HEK293 (cell line): ENCODE data around the gene TDRD9.
A peak's percentile ranks its signal among the peaks of the same experiment; 100 is the strongest.

Experiments
- CTCF ChIA-PET: fragments of 350-600 bp; formaldehyde crosslinking; extraction: SDS; loops from one replicate; lab custom pipeline; 2021; ENCODE audit warnings: antibody characterized with exemption; lab: Yijun Ruan, JAX
- POLR2A ChIA-PET: fragments of 300-600 bp; formaldehyde crosslinking; extraction: SDS; loops from one replicate; lab custom pipeline; 2020; ENCODE audit warnings: antibody characterized with exemption, inconsistent platforms; lab: Yijun Ruan, JAX
- H3K27ac ChIP-seq: fragments of 200-500 bp; sonication (Bioruptor generic); 2 replicates; pipeline ENCODE4 v1.5.1; 2014; ENCODE audit warnings: low read depth, low read length, control low read depth, inconsistent platforms; ENCODE audit errors: extremely low read depth
- H3K36me3 ChIP-seq, 2 experiments: fragments of 200-500 bp in 1 of 2; sonication (Bioruptor generic) in 1 of 2; 1 replicate in 1 of 2; 2 replicates in 1 of 2; pipeline ENCODE4 v1.5.1; 2014 to 2017; ENCODE audit warnings: inconsistent platforms in 2 of 2, low read length in 2 of 2; ENCODE audit not compliant: control insufficient read depth in 2 of 2, insufficient read depth in 1 of 2
- H3K4me1 ChIP-seq: fragments of 200-500 bp; sonication (Bioruptor generic); 2 replicates; pipeline ENCODE4 v1.5.1; 2014; ENCODE audit warnings: mild to moderate bottlenecking, low read length, inconsistent platforms; ENCODE audit not compliant: control insufficient read depth, insufficient read depth
- H3K4me3 ChIP-seq: 2 replicates; pipeline ENCODE4 v1.5.1; 2011; ENCODE audit warnings: low read depth, mild to moderate bottlenecking, control low read depth, low read length, moderate library complexity
- H3K9me3 ChIP-seq: fragments of 200-500 bp; sonication (Bioruptor generic); 2 replicates; pipeline ENCODE4 v1.5.1; 2014; ENCODE audit warnings: low read depth, low read length, inconsistent platforms; ENCODE audit not compliant: control insufficient read depth, insufficient read depth
- GLIS1 ChIP-seq: fragments of 450-650 bp; formaldehyde crosslinking; IDR thresholded peaks from 2 replicates; pipeline ENCODE4 v1.5.1; 2016; ENCODE audit warnings: missing biosample characterization, missing genetic modification characterization
- SETDB1 ChIP-seq: IDR thresholded peaks from one replicate; pipeline ENCODE4 v1.6.1; 2017; ENCODE audit warnings: mild to moderate bottlenecking, low read length, moderate library complexity, mixed read lengths; ENCODE audit not compliant: insufficient read length
- TRIM28 ChIP-seq: IDR thresholded peaks from 2 replicates; pipeline ENCODE4 v1.6.1; 2011; ENCODE audit warnings: low read length, control low read depth, borderline replicate concordance
- YY1 ChIP-seq: fragments of 450-650 bp; formaldehyde crosslinking; IDR thresholded peaks from 2 replicates; pipeline ENCODE4 v1.5.1; 2018; ENCODE audit warnings: missing biosample characterization, missing genetic modification characterization
- ZBTB48 ChIP-seq: fragments of 450-650 bp; formaldehyde crosslinking; IDR thresholded peaks from 2 replicates; pipeline ENCODE4 v1.5.1; 2016; ENCODE audit warnings: missing biosample characterization, missing genetic modification characterization
- ZNF155 ChIP-seq: fragments of 450-650 bp; formaldehyde crosslinking; IDR thresholded peaks from 2 replicates; pipeline ENCODE4 v1.5.1; 2016; ENCODE audit warnings: missing biosample characterization, missing genetic modification characterization
- ZNF350 ChIP-seq: fragments of 450-650 bp; formaldehyde crosslinking; IDR thresholded peaks from 2 replicates; pipeline ENCODE4 v1.5.0; 2017; ENCODE audit warnings: missing biosample characterization, mild to moderate bottlenecking, missing genetic modification characterization
- ZNF510 ChIP-seq: fragments of 450-650 bp; formaldehyde crosslinking; IDR thresholded peaks from 2 replicates; pipeline ENCODE4 v1.5.1; 2018; ENCODE audit warnings: mild to moderate bottlenecking, missing genetic modification characterization, missing biosample characterization; ENCODE audit not compliant: insufficient replicate concordance
- ZNF549 ChIP-seq: fragments of 450-650 bp; IDR thresholded peaks from 2 replicates; pipeline ENCODE4 v1.5.1; 2018; ENCODE audit warnings: missing biosample characterization, missing genetic modification characterization, mild to moderate bottlenecking, inconsistent platforms, moderate library complexity
- ZNF560 ChIP-seq: fragments of 450-650 bp; formaldehyde crosslinking; IDR thresholded peaks from 2 replicates; pipeline ENCODE4 v1.5.1; 2017; ENCODE audit warnings: missing biosample characterization, missing genetic modification characterization, borderline replicate concordance
- ZNF561 ChIP-seq: fragments of 450-650 bp; IDR thresholded peaks from 2 replicates; pipeline ENCODE4 v1.5.1; 2018; ENCODE audit warnings: missing biosample characterization, missing genetic modification characterization, borderline replicate concordance
- ZNF585B ChIP-seq: fragments of 450-650 bp; formaldehyde crosslinking; IDR thresholded peaks from 2 replicates; pipeline ENCODE4 v1.5.1; 2016; ENCODE audit warnings: missing biosample characterization, missing genetic modification characterization
- ZNF654 ChIP-seq: fragments of 450-650 bp; formaldehyde crosslinking; IDR thresholded peaks from 2 replicates; pipeline ENCODE4 v1.5.1; 2016; ENCODE audit warnings: low read depth, missing biosample characterization, missing genetic modification characterization
- TF ChIP-seq, protein P1 (sequence below): fragments of 450-650 bp; formaldehyde crosslinking; IDR thresholded peaks from 2 replicates; pipeline ENCODE4 v1.5.1; 2016; ENCODE audit warnings: missing biosample characterization, missing genetic modification characterization
- TF ChIP-seq, protein P2 (sequence below): fragments of 450-650 bp; formaldehyde crosslinking; IDR thresholded peaks from 2 replicates; pipeline ENCODE4 v1.5.1; 2016; ENCODE audit warnings: missing biosample characterization, missing genetic modification characterization
- TF ChIP-seq, protein P3 (sequence below): fragments of 450-650 bp; formaldehyde crosslinking; IDR thresholded peaks from 2 replicates; pipeline ENCODE4 v1.5.0; 2017; ENCODE audit warnings: missing biosample characterization, missing genetic modification characterization, borderline replicate concordance
- TF ChIP-seq, protein P4 (sequence below): fragments of 450-650 bp; formaldehyde crosslinking; IDR thresholded peaks from 2 replicates; pipeline ENCODE4 v1.5.1; 2016; ENCODE audit warnings: missing biosample characterization, missing genetic modification characterization, low read depth
- TF ChIP-seq, protein P5 (sequence below): IDR thresholded peaks from 2 replicates; pipeline ENCODE4 v1.6.1; 2011; ENCODE audit warnings: mild to moderate bottlenecking, low read depth, low read length, borderline replicate concordance

TDRD9 gene

DNA sequence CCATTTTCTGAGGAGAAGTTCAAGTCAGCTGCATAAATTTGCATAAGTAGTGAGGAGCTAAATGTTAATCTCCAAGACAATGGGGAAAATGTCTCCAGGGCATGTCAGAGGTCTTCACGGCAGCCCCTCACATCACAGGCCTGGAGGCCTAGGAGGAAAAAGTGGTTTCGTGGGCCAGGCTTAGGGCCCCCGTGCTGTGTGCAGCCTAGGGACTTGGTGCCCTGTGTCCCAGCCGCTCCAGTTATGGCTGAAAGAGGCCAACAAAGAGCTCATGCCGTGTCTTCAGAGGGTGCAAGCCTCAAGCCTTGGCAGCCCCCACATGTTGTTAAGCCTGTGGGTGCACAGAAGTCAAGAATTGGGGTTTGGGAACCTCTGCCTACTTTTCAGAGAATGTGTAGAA lies 55.9 kb downstream of the TDRD9 start:
- H3K27ac ChIP-seq, result no peak overlapping the region
- no peaks in the 10 kb centered on the region for H3K36me3 ChIP-seq
- TF ChIP-seq ZNF585B (tag by site-specific recombination) (peak; percentile 94), ZNF350 (tag by site-specific recombination) (no peak)
- TF ChIP-seq, protein P1, sequence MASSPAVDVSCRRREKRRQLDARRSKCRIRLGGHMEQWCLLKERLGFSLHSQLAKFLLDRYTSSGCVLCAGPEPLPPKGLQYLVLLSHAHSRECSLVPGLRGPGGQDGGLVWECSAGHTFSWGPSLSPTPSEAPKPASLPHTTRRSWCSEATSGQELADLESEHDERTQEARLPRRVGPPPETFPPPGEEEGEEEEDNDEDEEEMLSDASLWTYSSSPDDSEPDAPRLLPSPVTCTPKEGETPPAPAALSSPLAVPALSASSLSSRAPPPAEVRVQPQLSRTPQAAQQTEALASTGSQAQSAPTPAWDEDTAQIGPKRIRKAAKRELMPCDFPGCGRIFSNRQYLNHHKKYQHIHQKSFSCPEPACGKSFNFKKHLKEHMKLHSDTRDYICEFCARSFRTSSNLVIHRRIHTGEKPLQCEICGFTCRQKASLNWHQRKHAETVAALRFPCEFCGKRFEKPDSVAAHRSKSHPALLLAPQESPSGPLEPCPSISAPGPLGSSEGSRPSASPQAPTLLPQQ, result no peak
- POLR2A ChIA-PET, result interaction anchor here (0.6 kb wide), 1 partner anchor 70 kb away, joined by 3 read pairs; no protein-coding TSS in a partner anchor
- no peaks in the 10 kb centered on the region for H3K9me3 ChIP-seq
- H3K4me1 ChIP-seq, result no peaks in the 10 kb centered on the region
- CTCF ChIA-PET, result interaction anchor here (0.6 to 1.2 kb wide), 2 partner anchors 83 to 144 kb away, joined by 4 to 6 read pairs; no protein-coding TSS in a partner anchor
- no peak overlapping the region for H3K4me3 ChIP-seq

DNA sequence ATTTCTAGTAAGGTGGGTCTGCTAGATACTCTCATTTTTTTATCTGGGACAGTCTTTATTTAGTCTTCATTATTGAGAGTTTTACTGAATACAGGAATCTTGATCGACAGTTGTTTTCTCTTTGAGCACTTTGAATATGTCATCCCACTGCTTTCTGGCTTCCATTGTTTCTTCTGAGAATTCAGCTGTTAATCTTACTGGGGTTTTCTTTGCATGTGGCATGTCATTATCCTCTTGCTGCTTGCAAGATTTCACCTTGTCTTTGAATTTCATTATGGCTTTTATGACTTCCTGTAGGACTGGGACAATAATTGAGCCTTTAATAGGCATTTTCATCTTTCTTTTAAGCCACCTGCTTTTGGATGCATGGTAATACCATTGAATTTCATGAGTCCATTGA lies 60.8 kb downstream of the TDRD9 start:
- no peak overlapping the region for H3K27ac ChIP-seq
- peak; percentile 77 for TF ChIP-seq SETDB1
- TF ChIP-seq ZNF155 (tag by site-specific recombination), result no peak
- peak; percentile 42; the same call in 1 of the 2 replicates for TF ChIP-seq ZNF549 (tag by site-specific recombination)
- TF ChIP-seq, protein P2, sequence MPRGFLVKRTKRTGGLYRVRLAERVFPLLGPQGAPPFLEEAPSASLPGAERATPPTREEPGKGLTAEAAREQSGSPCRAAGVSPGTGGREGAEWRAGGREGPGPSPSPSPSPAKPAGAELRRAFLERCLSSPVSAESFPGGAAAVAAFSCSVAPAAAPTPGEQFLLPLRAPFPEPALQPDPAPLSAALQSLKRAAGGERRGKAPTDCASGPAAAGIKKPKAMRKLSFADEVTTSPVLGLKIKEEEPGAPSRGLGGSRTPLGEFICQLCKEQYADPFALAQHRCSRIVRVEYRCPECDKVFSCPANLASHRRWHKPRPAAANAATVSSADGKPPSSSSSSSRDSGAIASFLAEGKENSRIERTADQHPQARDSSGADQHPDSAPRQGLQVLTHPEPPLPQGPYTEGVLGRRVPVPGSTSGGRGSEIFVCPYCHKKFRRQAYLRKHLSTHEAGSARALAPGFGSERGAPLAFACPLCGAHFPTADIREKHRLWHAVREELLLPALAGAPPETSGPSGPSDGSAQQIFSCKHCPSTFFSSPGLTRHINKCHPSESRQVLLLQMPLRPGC (tag by site-specific recombination), result no peak
- peak; percentile 28; the same call in 1 of the 2 replicates for TF ChIP-seq GLIS1 (tag by site-specific recombination)
- TF ChIP-seq, protein P3, sequence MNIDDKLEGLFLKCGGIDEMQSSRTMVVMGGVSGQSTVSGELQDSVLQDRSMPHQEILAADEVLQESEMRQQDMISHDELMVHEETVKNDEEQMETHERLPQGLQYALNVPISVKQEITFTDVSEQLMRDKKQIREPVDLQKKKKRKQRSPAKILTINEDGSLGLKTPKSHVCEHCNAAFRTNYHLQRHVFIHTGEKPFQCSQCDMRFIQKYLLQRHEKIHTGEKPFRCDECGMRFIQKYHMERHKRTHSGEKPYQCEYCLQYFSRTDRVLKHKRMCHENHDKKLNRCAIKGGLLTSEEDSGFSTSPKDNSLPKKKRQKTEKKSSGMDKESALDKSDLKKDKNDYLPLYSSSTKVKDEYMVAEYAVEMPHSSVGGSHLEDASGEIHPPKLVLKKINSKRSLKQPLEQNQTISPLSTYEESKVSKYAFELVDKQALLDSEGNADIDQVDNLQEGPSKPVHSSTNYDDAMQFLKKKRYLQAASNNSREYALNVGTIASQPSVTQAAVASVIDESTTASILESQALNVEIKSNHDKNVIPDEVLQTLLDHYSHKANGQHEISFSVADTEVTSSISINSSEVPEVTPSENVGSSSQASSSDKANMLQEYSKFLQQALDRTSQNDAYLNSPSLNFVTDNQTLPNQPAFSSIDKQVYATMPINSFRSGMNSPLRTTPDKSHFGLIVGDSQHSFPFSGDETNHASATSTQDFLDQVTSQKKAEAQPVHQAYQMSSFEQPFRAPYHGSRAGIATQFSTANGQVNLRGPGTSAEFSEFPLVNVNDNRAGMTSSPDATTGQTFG (tag by site-specific recombination), result no peak
- TF ChIP-seq TRIM28, result peak; percentile 83; the same call in 1 of the 2 replicates
- TF ChIP-seq ZNF560 (tag by site-specific recombination), result no peak
- no peaks in the 10 kb centered on the region for H3K4me1 ChIP-seq
- H3K9me3 ChIP-seq, result no peaks in the 10 kb centered on the region
- H3K4me3 ChIP-seq, result no peak overlapping the region
- no peaks in the 10 kb centered on the region for H3K36me3 ChIP-seq
- CTCF ChIA-PET, result no interaction called here
- POLR2A ChIA-PET, result no interaction called here

DNA sequence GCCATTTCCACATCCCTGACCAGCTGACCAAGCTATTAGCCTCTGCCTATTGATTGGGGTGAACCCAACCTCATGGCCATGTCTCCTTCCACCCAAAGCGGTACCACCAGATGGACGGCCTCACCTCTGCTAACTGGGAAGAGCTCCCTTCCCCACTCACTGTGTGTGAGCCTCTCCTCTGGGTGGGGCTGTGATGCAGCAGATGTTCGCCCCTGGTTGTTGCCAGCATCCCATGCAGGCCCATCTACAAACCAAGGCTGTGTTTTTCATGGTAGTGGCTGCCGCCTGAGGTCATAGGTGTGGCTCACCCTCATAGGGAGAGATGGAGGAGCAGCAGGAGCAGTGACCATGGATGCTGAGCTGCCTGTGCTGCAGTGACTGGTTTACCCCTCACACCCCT lies 61.7 kb downstream of the TDRD9 start:
- no peaks in the 10 kb centered on the region for H3K36me3 ChIP-seq
- H3K4me3 ChIP-seq, result no peak overlapping the region
- ChIA-PET POLR2A (no interaction called here), CTCF (interaction anchor here (0.7 kb wide), 1 partner anchor 11 kb away, joined by 4 read pairs; no protein-coding TSS in a partner anchor)
- no peaks in the 10 kb centered on the region for H3K4me1 ChIP-seq
- H3K27ac ChIP-seq, result no peak overlapping the region
- H3K9me3 ChIP-seq, result no peaks in the 10 kb centered on the region
- TF ChIP-seq ZBTB48 (tag by site-specific recombination) (no peak), ZNF585B (tag by site-specific recombination) (no peak), ZNF510 (tag by site-specific recombination) (no peak), YY1 (tag by site-specific recombination) (no peak), ZNF654 (tag by site-specific recombination) (no peak), ZNF561 (tag by site-specific recombination) (no peak)
- TF ChIP-seq, protein P4, sequence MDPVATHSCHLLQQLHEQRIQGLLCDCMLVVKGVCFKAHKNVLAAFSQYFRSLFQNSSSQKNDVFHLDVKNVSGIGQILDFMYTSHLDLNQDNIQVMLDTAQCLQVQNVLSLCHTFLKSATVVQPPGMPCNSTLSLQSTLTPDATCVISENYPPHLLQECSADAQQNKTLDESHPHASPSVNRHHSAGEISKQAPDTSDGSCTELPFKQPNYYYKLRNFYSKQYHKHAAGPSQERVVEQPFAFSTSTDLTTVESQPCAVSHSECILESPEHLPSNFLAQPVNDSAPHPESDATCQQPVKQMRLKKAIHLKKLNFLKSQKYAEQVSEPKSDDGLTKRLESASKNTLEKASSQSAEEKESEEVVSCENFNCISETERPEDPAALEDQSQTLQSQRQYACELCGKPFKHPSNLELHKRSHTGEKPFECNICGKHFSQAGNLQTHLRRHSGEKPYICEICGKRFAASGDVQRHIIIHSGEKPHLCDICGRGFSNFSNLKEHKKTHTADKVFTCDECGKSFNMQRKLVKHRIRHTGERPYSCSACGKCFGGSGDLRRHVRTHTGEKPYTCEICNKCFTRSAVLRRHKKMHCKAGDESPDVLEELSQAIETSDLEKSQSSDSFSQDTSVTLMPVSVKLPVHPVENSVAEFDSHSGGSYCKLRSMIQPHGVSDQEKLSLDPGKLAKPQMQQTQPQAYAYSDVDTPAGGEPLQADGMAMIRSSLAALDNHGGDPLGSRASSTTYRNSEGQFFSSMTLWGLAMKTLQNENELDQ (tag by site-specific recombination), result no peak
- TF ChIP-seq, protein P5, sequence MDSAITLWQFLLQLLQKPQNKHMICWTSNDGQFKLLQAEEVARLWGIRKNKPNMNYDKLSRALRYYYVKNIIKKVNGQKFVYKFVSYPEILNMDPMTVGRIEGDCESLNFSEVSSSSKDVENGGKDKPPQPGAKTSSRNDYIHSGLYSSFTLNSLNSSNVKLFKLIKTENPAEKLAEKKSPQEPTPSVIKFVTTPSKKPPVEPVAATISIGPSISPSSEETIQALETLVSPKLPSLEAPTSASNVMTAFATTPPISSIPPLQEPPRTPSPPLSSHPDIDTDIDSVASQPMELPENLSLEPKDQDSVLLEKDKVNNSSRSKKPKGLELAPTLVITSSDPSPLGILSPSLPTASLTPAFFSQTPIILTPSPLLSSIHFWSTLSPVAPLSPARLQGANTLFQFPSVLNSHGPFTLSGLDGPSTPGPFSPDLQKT, result no peak
